Measurements from ENCODE around the gene RBAK. TPM values are rescaled to one million over a fixed set of nuclear protein-coding genes. Genes with fewer than 3 reads are reported as not detected.
"Not testable (repeated sequence)": the region's sequence is repeated elsewhere in the genome, so short reads cannot be mapped to it uniquely, and the experiment has no call there.

RBAK gene
- total and polyA plus RNA-seq, 4 donors: 1.7 to 7.2 (median 3.7) TPM

GRCh38 chr7:5088228-5088833 is 42.7 kb downstream of the RBAK start:
- H3K36me3 ChIP-seq (ENCODE audit: control insufficient read depth in 4 of 4, insufficient read depth in 3 of 4, low read depth in 1 of 4, low read length in 3 of 4); DNase-seq (ENCODE audit: low spot score): not testable (repeated sequence)
- 69% methylated on average over 12 of the region's 12 CpGs for WGBS

GRCh38 chr7:5088906-5089305 is 43.2 kb downstream of the RBAK start:
- H3K36me3 ChIP-seq (ENCODE audit: control insufficient read depth in 4 of 4, insufficient read depth in 3 of 4, low read depth in 1 of 4, low read length in 3 of 4): no peaks in the 10 kb centered on the region
- no peak overlapping the region for H3K27ac ChIP-seq (ENCODE audit: low read depth in 1 of 2, low read length in 2 of 2)
- peaks cover 0 to 3% (median 3%) of the 10 kb centered on the region in 4 donors for H3K4me1 ChIP-seq (ENCODE audit: control insufficient read depth in 4 of 4, insufficient read depth in 4 of 4, low read length in 3 of 4)
- H3K9ac ChIP-seq (ENCODE audit: low read depth in 1 of 2, low read length in 2 of 2): no peak overlapping the region
- no peak for DNase-seq (ENCODE audit: low spot score)
- H3K4me3 ChIP-seq (ENCODE audit: low read depth in 1 of 3, low read length in 3 of 3): no peak overlapping the region
- WGBS: 86% methylated on average over 8 of the region's 8 CpGs
- no peaks in the 10 kb centered on the region for H3K27me3 ChIP-seq (ENCODE audit: control insufficient read depth in 4 of 4, insufficient read depth in 4 of 4, low read length in 3 of 4)
- peaks cover 0 to 6% (median 4%) of the 10 kb centered on the region in 4 donors for H3K9me3 ChIP-seq (ENCODE audit: control insufficient read depth in 4 of 4, low read length in 3 of 4)
- no peak for TF ChIP-seq CTCF (IDR thresholded peaks at IDR 0.05; ENCODE audit: low read depth, low read length, missing input control)
- TF ChIP-seq NR2F2 (IDR thresholded peaks at IDR 0.05): no peak
- no peak for TF ChIP-seq MAX (IDR thresholded peaks at IDR 0.05)
- TF ChIP-seq JUND (IDR thresholded peaks at IDR 0.05): no peak
- no peak for TF ChIP-seq ZBTB33 (IDR thresholded peaks at IDR 0.05)
- TF ChIP-seq FOXA2 (IDR thresholded peaks at IDR 0.05): no peak
- no peak for TF ChIP-seq RXRA (IDR thresholded peaks at IDR 0.05)
- TF ChIP-seq TAF1 (conservative IDR thresholded peaks at IDR 0.05): no peak
- TF ChIP-seq RAD21 (IDR thresholded peaks at IDR 0.05): no peak
- no peak for TF ChIP-seq GABPA (IDR thresholded peaks at IDR 0.05 in 1 of 2, conservative IDR thresholded peaks at IDR 0.05 in 1 of 2)
- no peak for TF ChIP-seq FOXA1 (IDR thresholded peaks at IDR 0.05)
- TF ChIP-seq, protein P1, sequence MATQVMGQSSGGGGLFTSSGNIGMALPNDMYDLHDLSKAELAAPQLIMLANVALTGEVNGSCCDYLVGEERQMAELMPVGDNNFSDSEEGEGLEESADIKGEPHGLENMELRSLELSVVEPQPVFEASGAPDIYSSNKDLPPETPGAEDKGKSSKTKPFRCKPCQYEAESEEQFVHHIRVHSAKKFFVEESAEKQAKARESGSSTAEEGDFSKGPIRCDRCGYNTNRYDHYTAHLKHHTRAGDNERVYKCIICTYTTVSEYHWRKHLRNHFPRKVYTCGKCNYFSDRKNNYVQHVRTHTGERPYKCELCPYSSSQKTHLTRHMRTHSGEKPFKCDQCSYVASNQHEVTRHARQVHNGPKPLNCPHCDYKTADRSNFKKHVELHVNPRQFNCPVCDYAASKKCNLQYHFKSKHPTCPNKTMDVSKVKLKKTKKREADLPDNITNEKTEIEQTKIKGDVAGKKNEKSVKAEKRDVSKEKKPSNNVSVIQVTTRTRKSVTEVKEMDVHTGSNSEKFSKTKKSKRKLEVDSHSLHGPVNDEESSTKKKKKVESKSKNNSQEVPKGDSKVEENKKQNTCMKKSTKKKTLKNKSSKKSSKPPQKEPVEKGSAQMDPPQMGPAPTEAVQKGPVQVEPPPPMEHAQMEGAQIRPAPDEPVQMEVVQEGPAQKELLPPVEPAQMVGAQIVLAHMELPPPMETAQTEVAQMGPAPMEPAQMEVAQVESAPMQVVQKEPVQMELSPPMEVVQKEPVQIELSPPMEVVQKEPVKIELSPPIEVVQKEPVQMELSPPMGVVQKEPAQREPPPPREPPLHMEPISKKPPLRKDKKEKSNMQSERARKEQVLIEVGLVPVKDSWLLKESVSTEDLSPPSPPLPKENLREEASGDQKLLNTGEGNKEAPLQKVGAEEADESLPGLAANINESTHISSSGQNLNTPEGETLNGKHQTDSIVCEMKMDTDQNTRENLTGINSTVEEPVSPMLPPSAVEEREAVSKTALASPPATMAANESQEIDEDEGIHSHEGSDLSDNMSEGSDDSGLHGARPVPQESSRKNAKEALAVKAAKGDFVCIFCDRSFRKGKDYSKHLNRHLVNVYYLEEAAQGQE (IDR thresholded peaks at IDR 0.05): no peak
- no peak for TF ChIP-seq YY1 (IDR thresholded peaks at IDR 0.05)

More at GRCh38 chr7:5088228-5088833, 42.7 kb downstream of the RBAK start:
- H3K27ac ChIP-seq (ENCODE audit: low read depth in 1 of 2, low read length in 2 of 2); H3K27me3 ChIP-seq (ENCODE audit: control insufficient read depth in 4 of 4, insufficient read depth in 4 of 4, low read length in 3 of 4); H3K9ac ChIP-seq (ENCODE audit: low read depth in 1 of 2, low read length in 2 of 2); H3K4me3 ChIP-seq (ENCODE audit: low read depth in 1 of 3, low read length in 3 of 3); H3K9me3 ChIP-seq (ENCODE audit: control insufficient read depth in 4 of 4, low read length in 3 of 4); H3K4me1 ChIP-seq (ENCODE audit: control insufficient read depth in 4 of 4, insufficient read depth in 4 of 4, low read length in 3 of 4): not testable (repeated sequence)
